ENCODE measurements around the gene IDE. TPM values are rescaled to one million over a fixed set of nuclear protein-coding genes. Genes with fewer than 3 reads are reported as not detected.

IDE gene
- total and polyA plus RNA-seq, 8 donors, result 6.9 to 62.4 (median 18.1) TPM

- DNase-seq, result no peak
- Histone ChIP-seq H3K9me3 (no peaks in the 10 kb centered on the region), H3K27ac (no peak overlapping the region), H3K36me3 (peaks cover 0 to 16% (median 10%) of the 10 kb centered on the region in 4 donors), H3K4me1 (peaks cover 14 to 63% (median 36%) of the 10 kb centered on the region in 4 donors), H3K27me3 (no peaks in the 10 kb centered on the region), H3K4me3 (no peak overlapping the region)
- WGBS, 5 donors, result 55 to 65% (median 63%) methylated on average over 2 of the region's 2 CpGs
- TF ChIP-seq CTCF (IDR thresholded peaks at IDR 0.05), result no peak
- no peak for TF ChIP-seq POLR2A (IDR thresholded peaks at IDR 0.05)
- TF ChIP-seq POLR2AphosphoS5 (IDR thresholded peaks at IDR 0.05), result no peak
- no peak for TF ChIP-seq EP300 (IDR thresholded peaks at IDR 0.05)
- intact Hi-C loops (cut with DNase I; ENCODE audit: low total_unique reads), result no loop called here
Measured at GRCh38 chr10:92569071-92569470, 4.8 kb downstream of the IDE start.

- intact Hi-C loops (cut with DNase I; ENCODE audit: low total_unique reads), result no loop called here
- no peak overlapping the region for H3K4me3 ChIP-seq
- no peak for TF ChIP-seq POLR2A (IDR thresholded peaks at IDR 0.05)
- TF ChIP-seq POLR2AphosphoS5 (IDR thresholded peaks at IDR 0.05), result no peak
- no peak for TF ChIP-seq CTCF (IDR thresholded peaks at IDR 0.05)
- no peak for TF ChIP-seq EP300 (IDR thresholded peaks at IDR 0.05)
- H3K27me3 ChIP-seq, result no peaks in the 10 kb centered on the region
- H3K4me1 ChIP-seq, result peaks cover 14 to 64% (median 37%) of the 10 kb centered on the region in 4 donors
- H3K9me3 ChIP-seq, result no peaks in the 10 kb centered on the region
- peak overlapping the region in 1 of 5 donors; percentile 28 for H3K27ac ChIP-seq
- peaks cover 0 to 17% (median 14%) of the 10 kb centered on the region in 4 donors for H3K36me3 ChIP-seq
- DNase-seq, result peak in 1 of 2 donors; percentile 30
- 70 to 81% (median 79%) methylated on average over 4 of the region's 4 CpGs for WGBS, 5 donors
Measured at GRCh38 chr10:92567952-92568600, 5.8 kb downstream of the IDE start.

- Histone ChIP-seq H3K27me3 (no peaks in the 10 kb centered on the region), H3K36me3 (peaks cover 9 to 53% (median 44%) of the 10 kb centered on the region in 4 donors), H3K4me1 (peaks cover 0 to 20% (median 8%) of the 10 kb centered on the region in 4 donors), H3K4me3 (no peak overlapping the region), H3K9me3 (no peaks in the 10 kb centered on the region), H3K27ac (no peak overlapping the region)
- TF ChIP-seq EP300 (IDR thresholded peaks at IDR 0.05) (no peak), POLR2A (IDR thresholded peaks at IDR 0.05) (no peak), CTCF (IDR thresholded peaks at IDR 0.05) (no peak), POLR2AphosphoS5 (IDR thresholded peaks at IDR 0.05) (no peak)
- intact Hi-C loops (cut with DNase I; ENCODE audit: low total_unique reads), result no loop called here
- no peak for DNase-seq
Measured at GRCh38 chr10:92562424-92562823, 11.5 kb downstream of the IDE start.

GRCh38 chr10:92559046-92559445 lies 14.8 kb downstream of the IDE start:
- Histone ChIP-seq H3K9me3 (peaks cover 0 to 7% (median 4%) of the 10 kb centered on the region in 4 donors), H3K4me1 (peaks cover 0 to 9% (median under 1%) of the 10 kb centered on the region in 4 donors), H3K36me3 (peaks cover 23 to 76% (median 67%) of the 10 kb centered on the region in 4 donors), H3K27ac (no peak overlapping the region), H3K27me3 (no peaks in the 10 kb centered on the region), H3K4me3 (no peak overlapping the region)
- intact Hi-C loops (cut with DNase I; ENCODE audit: low total_unique reads), result no loop called here
- TF ChIP-seq CTCF (IDR thresholded peaks at IDR 0.05), result no peak
- TF ChIP-seq POLR2AphosphoS5 (IDR thresholded peaks at IDR 0.05), result no peak
- no peak for TF ChIP-seq POLR2A (IDR thresholded peaks at IDR 0.05)
- TF ChIP-seq EP300 (IDR thresholded peaks at IDR 0.05), result no peak
- 96 to 98% (median 97%) methylated on average over 4 of the region's 4 CpGs for WGBS, 5 donors
- no peak for DNase-seq
